Activated T-helper 17 cell treated with anti-CD3 and anti-CD28 coated beads, Interleukin-2, amount 50 U/mL, for 72 hours (primary cell): ENCODE results near the gene PTGES3. TPM values are rescaled to one million over a fixed set of nuclear protein-coding genes. Genes with fewer than 3 reads are reported as not detected.
"Not testable (repeated sequence)": the region's sequence is repeated elsewhere in the genome, so short reads cannot be mapped to it uniquely, and the experiment has no call there.

Experiments
- ATAC-seq: fragments of 150-1000 bp; cut with Tn5 transposase; replicated peaks from 2 replicates; pipeline ENCODE4 v1.10.0; 2021; ENCODE audit warnings: mild to moderate bottlenecking, moderate library complexity
- H3K27ac Mint-ChIP-seq: one replicate; pipeline ENCODE4 v1.8.0; 2022; ENCODE audit warnings: mixed read lengths
- H3K27me3 Mint-ChIP-seq: one replicate; pipeline ENCODE4 v1.8.0; 2022; ENCODE audit warnings: mixed read lengths
- H3K36me3 Mint-ChIP-seq: one replicate; pipeline ENCODE4 v1.8.0; 2022; ENCODE audit warnings: low read depth, mild to moderate bottlenecking, mixed read lengths
- H3K4me1 Mint-ChIP-seq: one replicate; pipeline ENCODE4 v1.8.0; 2022; ENCODE audit warnings: mixed read lengths
- H3K4me3 Mint-ChIP-seq: one replicate; pipeline ENCODE4 v1.8.0; 2022; ENCODE audit warnings: mild to moderate bottlenecking, mixed read lengths
- H3K9me3 Mint-ChIP-seq: one replicate; pipeline ENCODE4 v1.8.0; 2022; ENCODE audit warnings: mixed read lengths
- total RNA-seq, 2 donors: library from RNA; stranded (reverse); gene quantifications; one replicate each; pipeline ENCODE4 v1.2.3, GENCODE V29; 2022

Gene PTGES3
- total RNA-seq, 2 donors from 2014 or later, result 278 to 391 TPM

GRCh38 chr12:56648023-56648422, 40.1 kb downstream of the PTGES3 start:
- H3K36me3 Mint-ChIP-seq, result peaks cover 33% of the 10 kb centered on the region
- not testable (repeated sequence) for H3K27me3 Mint-ChIP-seq, H3K9me3 Mint-ChIP-seq, H3K4me3 Mint-ChIP-seq, H3K27ac Mint-ChIP-seq, ATAC-seq
- peaks cover 13% of the 10 kb centered on the region for H3K4me1 Mint-ChIP-seq

DNA sequence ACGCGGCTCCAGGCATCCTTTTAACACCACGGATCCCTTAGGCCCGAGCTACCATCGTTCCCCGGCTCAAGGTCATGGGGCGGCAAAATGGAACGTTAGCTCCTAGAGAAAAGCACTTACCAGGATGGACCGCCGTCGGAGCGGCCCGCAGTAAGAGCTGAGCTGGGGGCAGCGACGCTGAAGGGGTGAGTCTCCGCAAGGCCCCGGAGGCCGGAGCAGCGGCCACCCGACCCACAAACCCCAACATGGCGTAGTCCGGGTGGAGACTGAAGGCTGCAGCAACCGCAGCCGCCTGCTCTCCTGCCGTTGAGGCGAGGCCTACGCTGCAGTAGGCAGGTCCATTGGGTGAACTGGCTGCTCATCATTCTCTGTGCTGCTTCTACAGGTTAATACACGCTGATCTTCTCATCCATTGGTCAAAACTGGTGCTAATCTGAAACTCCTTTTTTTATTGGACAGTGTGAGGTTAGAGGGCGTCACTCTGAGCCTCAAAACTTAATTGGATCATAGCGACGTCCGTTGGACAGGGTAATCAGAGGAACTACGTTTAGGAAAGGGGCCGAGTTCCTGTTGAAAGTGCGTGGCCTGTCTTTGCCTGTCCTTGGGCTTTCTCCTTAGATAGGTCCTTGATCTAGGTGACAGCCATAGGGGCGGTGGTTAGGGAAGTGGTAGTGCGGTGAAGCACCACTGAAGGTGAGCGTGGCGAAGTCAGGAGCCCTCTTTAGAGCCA, 42.2 kb downstream of the PTGES3 start, which contains the start of gene ATP5F1B:
TSS of gene ATP5F1B (minus strand) at position 268 of the 730 bp plus-strand sequence. CDS start at position 247, 21 bp downstream.
- ATAC-seq, result peak; percentile 99
- Mint-ChIP-seq H3K9me3 (no peaks in the 10 kb centered on the region), H3K27ac (peak within 1 kb of the TSS; percentile 99), H3K27me3 (no peaks in the 10 kb centered on the region), H3K36me3 (peaks cover 54% of the 10 kb centered on the region), H3K4me1 (peaks cover 13% of the 10 kb centered on the region), H3K4me3 (peak within 1 kb of the TSS; percentile 95)

GRCh38 chr12:56645201-56645716, 42.8 kb downstream of the PTGES3 start:
- Mint-ChIP-seq H3K36me3 (peaks cover 60% of the 10 kb centered on the region), H3K9me3 (no peaks in the 10 kb centered on the region), H3K27ac (peak overlapping the region; percentile 99), H3K27me3 (no peaks in the 10 kb centered on the region), H3K4me1 (peaks cover 13% of the 10 kb centered on the region), H3K4me3 (peak overlapping the region; percentile 95)
- ATAC-seq, result no peak

DNA sequence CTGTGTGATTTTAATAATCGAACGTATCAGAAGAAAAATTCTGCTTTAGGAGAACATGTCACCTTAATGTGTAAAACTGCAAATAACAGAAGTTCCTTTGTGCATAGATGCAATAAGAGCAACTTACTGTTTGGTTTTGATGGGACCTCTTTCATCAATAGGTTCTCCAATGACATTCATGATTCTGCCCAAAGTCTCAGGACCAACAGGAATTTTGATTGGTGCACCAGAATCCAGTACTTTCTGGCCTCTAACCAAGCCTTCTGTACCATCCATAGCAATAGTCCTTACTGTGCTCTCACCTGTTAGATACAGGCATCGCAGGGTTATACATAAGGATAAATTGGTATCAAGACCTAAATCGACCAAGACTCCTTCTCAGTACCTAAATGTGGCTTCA, 43.4 kb downstream of the PTGES3 start:
- Mint-ChIP-seq H3K27ac (peak overlapping the region; percentile 99), H3K4me1 (peaks cover 13% of the 10 kb centered on the region), H3K9me3 (no peaks in the 10 kb centered on the region), H3K27me3 (no peaks in the 10 kb centered on the region), H3K36me3 (peaks cover 66% of the 10 kb centered on the region), H3K4me3 (peak overlapping the region; percentile 95)
- no peak for ATAC-seq

DNA sequence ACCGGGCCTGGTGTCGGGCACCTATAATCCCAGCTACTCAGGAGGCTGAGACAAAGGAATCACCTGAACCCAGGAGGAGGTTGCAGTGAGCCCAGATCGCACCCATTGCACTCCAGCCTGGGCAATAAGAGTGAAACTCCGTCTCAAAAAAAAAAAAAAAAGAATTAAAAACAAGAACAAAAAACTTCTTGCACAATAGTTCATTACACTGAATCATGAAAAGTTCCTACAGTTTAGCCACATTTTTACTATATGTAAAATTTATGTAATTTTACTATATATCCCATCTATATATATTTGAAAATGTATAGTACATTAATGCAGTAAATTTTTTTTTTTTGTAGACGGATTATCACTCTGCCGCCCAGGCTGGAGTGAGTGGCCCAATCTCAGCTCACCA, 46.9 kb downstream of the PTGES3 start:
- Mint-ChIP-seq H3K36me3 (peaks cover 99% of the 10 kb centered on the region), H3K4me1 (peaks cover 15% of the 10 kb centered on the region), H3K27me3 (no peaks in the 10 kb centered on the region), H3K27ac (no peak overlapping the region), H3K9me3 (no peaks in the 10 kb centered on the region), H3K4me3 (no peak overlapping the region)
- ATAC-seq, result no peak

GRCh38 chr12:56637621-56638020, 50.5 kb downstream of the PTGES3 start:
- H3K27me3 Mint-ChIP-seq, result no peaks in the 10 kb centered on the region
- peaks cover 83% of the 10 kb centered on the region for H3K36me3 Mint-ChIP-seq
- peak overlapping the region; percentile 83 for H3K4me3 Mint-ChIP-seq
- no peaks in the 10 kb centered on the region for H3K9me3 Mint-ChIP-seq
- no peak for ATAC-seq
- H3K27ac Mint-ChIP-seq, result peak overlapping the region; percentile 98
- peaks cover 23% of the 10 kb centered on the region for H3K4me1 Mint-ChIP-seq

DNA sequence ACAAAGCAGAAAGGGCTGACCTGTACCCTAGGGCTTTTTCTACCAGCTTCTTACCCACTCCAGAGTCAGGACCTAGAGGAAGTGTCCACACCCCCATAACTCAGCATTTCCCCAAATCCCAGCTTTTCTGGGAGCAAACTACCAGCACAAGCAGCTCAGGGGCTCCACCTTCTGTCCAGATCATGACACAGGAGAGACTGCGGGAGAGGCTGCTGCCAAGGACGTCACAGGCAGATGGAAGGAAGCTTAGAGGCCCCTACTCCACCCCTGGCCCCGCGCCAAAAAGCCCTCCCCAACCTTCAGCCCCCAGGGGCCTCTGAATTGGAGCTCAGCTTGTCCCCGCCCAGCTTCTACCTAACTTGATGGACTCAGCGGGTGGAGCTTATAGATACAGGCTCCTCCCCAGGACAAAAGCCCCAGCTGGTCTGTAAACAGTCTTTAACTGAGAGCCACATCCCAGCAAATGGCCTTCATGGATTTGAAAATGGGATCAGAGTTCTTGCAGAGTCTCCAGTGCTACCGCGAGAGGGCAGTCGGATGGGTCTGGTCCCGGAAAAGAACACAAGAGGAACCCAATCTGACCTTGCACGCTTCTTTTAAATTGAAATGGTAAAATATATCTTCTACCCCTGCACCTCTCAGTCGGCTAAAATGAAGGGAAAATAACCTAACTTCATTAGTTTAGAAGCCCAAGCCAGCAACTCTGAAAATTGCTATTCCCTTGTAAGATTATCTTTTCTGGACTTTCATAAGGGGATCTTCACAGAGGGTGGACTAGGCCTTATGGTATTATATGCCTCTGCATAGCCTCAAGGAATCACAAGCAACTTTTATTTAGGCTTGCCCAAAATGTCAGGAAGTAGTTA, 51.2 kb downstream of the PTGES3 start:
- peak; percentile 61 for ATAC-seq
- Mint-ChIP-seq H3K36me3 (peaks cover 76% of the 10 kb centered on the region), H3K27me3 (no peaks in the 10 kb centered on the region), H3K4me3 (peak overlapping the region; percentile 83), H3K27ac (peak overlapping the region; percentile 98), H3K4me1 (peaks cover 23% of the 10 kb centered on the region), H3K9me3 (no peaks in the 10 kb centered on the region)

GRCh38 chr12:56635806-56636674, 52.0 kb downstream of the PTGES3 start:
- no peaks in the 10 kb centered on the region for H3K9me3 Mint-ChIP-seq
- H3K4me1 Mint-ChIP-seq, result peaks cover 28% of the 10 kb centered on the region
- H3K4me3 Mint-ChIP-seq, result peak overlapping the region; percentile 83
- H3K27me3 Mint-ChIP-seq, result no peaks in the 10 kb centered on the region
- peak; percentile 85 for ATAC-seq
- peaks cover 67% of the 10 kb centered on the region for H3K36me3 Mint-ChIP-seq
- H3K27ac Mint-ChIP-seq, result peak overlapping the region; percentile 98

DNA sequence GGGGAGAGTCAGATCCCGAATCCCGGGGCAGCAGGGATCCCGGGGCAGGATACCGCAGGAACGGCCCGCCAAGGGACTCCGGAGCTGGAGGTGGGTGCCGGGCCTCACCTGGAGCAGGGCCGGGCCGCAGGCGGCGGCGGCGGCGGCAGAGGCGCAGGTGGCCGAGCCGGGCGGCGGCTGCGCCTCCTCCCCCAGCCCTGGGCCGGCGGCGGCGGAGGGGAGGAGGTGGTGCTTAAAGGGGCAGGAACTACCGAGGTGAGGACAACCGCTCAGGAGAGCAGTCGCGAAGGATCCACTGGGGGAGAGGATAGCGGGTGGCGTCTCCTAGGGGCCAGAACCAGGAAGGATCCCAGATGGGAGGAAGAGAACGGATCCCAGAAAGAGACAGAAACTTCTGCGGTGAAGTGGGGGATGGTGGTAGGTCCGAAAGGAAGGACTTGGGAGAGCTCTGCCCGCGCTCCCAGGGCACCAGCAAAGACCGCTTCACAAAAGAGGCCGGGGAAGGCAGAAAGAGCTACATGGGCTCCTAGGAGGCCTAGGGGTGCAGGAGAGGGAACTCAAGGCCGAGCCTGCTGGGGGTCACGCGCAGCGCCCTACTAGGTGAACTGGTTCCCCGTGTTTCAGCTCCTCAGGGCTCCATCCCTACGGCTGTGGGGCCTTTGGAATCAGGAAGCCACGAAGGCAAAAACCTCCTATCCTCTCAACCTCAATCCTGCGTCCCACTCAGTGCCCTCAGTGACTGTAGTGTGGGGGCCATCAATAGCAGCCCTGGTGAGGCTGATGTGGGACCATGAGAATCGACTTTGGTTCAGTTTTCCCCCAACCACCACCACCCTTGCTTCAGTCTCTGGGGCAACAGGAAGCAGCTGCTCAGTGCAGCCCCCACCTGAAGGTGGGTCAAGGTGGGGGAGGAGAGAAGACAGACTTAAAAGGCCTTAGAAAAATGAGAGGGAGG, 53.0 kb downstream of the PTGES3 start:
- peaks cover 37% of the 10 kb centered on the region for H3K4me1 Mint-ChIP-seq
- no peaks in the 10 kb centered on the region for H3K9me3 Mint-ChIP-seq
- H3K27ac Mint-ChIP-seq, result peak overlapping the region; percentile 98
- H3K27me3 Mint-ChIP-seq, result no peaks in the 10 kb centered on the region
- ATAC-seq, result peak; percentile 45
- H3K4me3 Mint-ChIP-seq, result peak overlapping the region; percentile 83
- peaks cover 67% of the 10 kb centered on the region for H3K36me3 Mint-ChIP-seq

DNA sequence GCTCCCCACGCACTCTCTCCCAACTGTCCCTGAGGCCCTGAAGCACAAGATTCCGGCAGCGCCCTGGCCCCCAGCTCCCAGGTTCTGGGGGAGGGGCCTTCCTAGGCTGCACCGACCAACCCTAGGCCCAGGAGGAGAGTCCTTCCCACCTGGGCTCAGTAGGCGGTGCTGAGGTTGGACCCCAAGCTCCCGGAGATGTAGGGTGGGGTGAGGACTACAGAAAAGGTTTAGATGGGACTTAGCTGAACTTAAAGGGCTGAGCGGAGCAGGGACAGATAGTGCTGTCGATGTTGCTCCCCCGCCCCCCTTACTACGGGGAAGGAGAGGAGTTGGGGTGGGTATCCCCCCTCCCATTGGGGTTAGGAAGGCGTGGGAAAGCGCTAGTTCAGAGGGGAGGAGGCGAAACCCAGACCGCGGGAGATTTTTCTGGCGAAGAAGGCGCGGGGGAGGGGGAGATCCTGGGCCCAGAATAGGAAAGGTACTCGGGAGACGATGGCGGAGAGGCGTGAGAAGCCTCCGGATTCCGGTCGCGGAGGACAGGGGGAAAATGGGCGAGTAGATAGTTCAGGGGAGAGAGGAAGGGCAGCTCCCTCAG, 53.7 kb downstream of the PTGES3 start:
- Mint-ChIP-seq H3K36me3 (peaks cover 67% of the 10 kb centered on the region), H3K27ac (peak overlapping the region; percentile 98), H3K4me3 (peak overlapping the region; percentile 83), H3K27me3 (no peaks in the 10 kb centered on the region), H3K9me3 (no peaks in the 10 kb centered on the region), H3K4me1 (peaks cover 37% of the 10 kb centered on the region)
- no peak for ATAC-seq

GRCh38 chr12:56633468-56634241, 54.4 kb downstream of the PTGES3 start:
- H3K27ac Mint-ChIP-seq, result peak overlapping the region; percentile 98
- peak overlapping the region; percentile 83 for H3K4me3 Mint-ChIP-seq
- peaks cover 38% of the 10 kb centered on the region for H3K4me1 Mint-ChIP-seq
- ATAC-seq, result no peak
- H3K36me3 Mint-ChIP-seq, result peaks cover 67% of the 10 kb centered on the region
- no peaks in the 10 kb centered on the region for H3K27me3 Mint-ChIP-seq
- no peaks in the 10 kb centered on the region for H3K9me3 Mint-ChIP-seq

DNA sequence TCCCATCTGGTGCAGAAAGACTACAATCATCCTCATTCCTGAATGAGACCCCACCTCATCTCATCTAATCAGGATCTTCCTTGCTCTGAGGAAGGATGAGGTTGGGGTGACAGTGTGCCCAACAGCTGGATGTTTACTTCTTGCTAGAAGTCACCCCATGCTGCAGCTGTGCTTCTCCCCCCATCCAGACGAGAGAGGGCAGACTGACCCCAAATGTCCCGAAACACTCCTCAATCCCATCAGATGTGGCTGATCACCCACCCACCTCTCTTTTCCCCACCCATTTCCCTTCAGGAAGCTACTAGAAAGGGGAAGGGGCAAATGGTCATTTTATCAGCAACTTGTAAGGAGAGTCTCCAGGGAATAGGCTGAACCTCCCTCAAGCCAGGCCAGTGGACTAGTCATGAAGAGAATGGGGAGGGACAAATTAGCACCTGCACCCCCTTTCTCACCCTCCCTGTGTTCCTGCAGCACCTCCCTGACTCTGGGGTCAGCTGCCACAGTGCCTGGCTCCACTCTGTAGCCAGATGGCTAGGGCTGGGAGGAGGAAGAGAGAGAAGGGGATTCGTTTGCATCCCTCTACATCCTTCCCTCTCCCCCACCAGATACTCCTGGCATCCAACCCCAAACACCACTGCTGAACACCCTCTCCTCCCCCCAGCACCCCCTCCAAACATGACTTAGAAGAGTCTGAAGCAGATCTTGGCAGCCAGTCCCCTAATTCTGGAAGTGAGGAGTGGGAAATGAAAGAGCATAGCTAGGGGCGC, 55.2 kb downstream of the PTGES3 start:
- Mint-ChIP-seq H3K27me3 (no peaks in the 10 kb centered on the region), H3K36me3 (peaks cover 67% of the 10 kb centered on the region), H3K27ac (peak overlapping the region; percentile 69), H3K4me3 (peak overlapping the region; percentile 83), H3K4me1 (peaks cover 45% of the 10 kb centered on the region), H3K9me3 (no peaks in the 10 kb centered on the region)
- ATAC-seq, result no peak
